GM12892 (cell line): ENCODE results near the gene MAEL. TPM values are rescaled to one million over a fixed set of nuclear protein-coding genes. Genes with fewer than 3 reads are reported as not detected.
A peak's percentile ranks its signal among the peaks of the same experiment; 100 is the strongest.

ENCODE experiments used
- DNase-seq: peaks from one replicate; pipeline ENCODE4 v3.0.0; 2011; ENCODE audit not compliant: insufficient read length
- FAIRE-seq: peaks from 2 replicates; lab custom pipeline; 2011; peaks lifted over from hg19 to GRCh38; lab: Jason Lieb, UNC
- POLR2A ChIP-seq: IDR thresholded peaks from 2 replicates; pipeline ENCODE4 v1.6.1; 2011; ENCODE audit warnings: low read depth, low read length, control low read depth
- POLR2AphosphoS5 ChIP-seq: IDR thresholded peaks from 2 replicates; pipeline ENCODE4 v1.6.1; 2011; ENCODE audit warnings: low read depth, low read length, control low read depth
- TAF1 ChIP-seq: IDR thresholded peaks from 2 replicates; pipeline ENCODE4 v1.6.1; 2011; ENCODE audit warnings: low read depth, mild to moderate bottlenecking, control low read depth, low read length, borderline replicate concordance
- polyA plus RNA-seq: library from polyadenylated mRNA; unstranded; fragments of >200 nt; gene quantifications from one replicate; pipeline ENCODE4 v1.2.1, GENCODE V29; 2012; ENCODE audit warnings: missing spikeins, inconsistent platforms; ENCODE audit not compliant: missing spikeins

MAEL gene
- polyA plus RNA-seq = not detected

DNA sequence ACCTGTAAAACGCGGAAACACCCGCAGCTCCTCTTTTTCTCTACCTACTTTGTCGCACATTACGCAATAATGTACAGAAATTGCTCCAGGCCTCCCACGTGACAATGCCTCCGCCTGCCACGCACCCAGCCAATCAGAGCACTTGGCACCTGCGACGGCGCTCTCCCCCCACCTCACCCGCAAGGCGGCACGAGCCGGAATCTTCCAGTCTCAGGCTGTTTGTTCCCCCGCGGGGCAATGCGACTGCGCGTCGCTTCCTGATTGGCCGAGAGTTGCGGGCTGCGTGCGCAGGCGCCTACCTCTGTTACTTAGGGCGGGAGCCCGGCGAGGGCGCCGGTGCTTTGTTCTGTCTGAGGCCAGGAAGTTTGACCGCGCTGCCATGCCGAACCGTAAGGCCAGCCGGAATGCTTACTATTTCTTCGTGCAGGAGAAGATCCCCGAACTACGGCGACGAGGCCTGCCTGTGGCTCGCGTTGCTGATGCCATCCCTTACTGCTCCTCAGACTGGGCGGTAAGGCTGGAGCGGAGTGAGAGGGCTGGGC, at the start of gene MAEL:
TSS of gene MAEL (plus strand) at position 307 of the 542 bp plus-strand sequence. CDS start at position 380, 73 bp downstream.
- no peak for FAIRE-seq
- DNase-seq = no peak
- TF ChIP-seq POLR2AphosphoS5 = no peak
- TF ChIP-seq TAF1 = no peak
- no peak for TF ChIP-seq POLR2A

DNA sequence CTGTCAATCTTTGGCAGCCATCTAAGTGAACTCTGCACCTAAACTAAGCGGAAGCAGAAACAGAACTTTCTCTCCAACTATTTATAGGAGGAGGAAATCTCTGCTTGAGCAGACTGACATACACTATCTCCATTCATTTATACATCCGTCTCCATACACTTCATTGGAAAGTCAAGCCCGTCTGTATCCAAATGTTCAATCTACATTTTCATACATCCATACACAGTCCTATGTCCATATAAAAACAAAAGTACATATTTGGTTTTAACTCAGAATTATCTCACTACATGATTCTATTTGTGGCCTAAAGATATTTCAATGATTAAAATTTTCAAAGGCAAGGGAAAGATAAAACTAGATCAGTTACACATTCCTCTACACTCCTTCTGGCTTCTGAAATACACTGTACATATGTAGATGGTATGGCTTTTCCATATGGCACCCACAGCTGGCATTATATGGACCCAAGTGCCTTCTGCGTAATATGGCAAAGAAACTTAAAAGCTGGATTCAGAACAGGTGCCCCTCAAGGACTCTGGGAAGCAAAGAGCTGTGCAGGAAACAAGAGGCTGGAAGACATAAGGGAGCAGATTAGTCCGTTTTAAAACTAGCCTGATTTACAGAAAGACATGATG, 49.2 kb upstream of the MAEL start:
- DNase-seq (no peak), FAIRE-seq (no peak)
- TF ChIP-seq POLR2AphosphoS5 (no peak), POLR2A (no peak), TAF1 (no peak)

DNA sequence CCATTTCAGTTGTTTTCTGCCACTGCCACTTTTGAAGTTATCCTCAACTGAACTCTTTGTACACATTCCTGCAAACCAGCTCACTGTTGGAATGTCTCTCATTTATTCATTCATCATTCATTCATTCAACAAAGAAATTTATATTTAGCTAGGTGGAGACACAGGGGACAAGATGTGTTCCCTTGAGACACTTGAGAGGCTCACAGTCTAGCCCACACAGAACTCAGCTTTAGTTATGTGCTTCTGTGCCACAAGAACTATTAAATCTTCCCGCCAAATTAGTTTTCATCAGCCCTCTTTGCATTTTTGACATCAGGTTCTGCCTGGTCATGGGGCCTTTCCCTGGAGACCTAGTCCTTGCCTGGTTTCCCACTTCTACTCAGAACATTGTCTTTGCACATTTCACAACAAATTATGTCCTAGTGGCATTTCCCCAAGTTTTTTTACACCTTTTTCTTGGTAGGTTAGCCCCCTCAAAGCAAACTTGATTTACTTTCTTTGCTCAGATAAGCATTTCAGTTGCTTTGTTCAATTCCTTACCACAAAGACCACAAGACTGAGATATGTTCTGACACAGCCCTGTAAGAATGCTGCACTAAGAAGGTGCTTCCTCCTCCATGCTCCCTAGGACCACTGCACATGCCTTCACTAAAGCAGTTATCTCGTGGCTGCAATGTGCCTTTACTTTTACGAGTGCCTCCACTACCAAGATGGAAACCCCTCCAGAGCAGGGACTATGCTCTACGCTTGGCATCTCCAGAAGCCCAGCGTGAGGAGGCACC, 44.7 kb upstream of the MAEL start:
- TF ChIP-seq POLR2AphosphoS5 (no peak), TAF1 (no peak), POLR2A (no peak)
- DNase-seq (no peak), FAIRE-seq (peak; percentile 66)

DNA sequence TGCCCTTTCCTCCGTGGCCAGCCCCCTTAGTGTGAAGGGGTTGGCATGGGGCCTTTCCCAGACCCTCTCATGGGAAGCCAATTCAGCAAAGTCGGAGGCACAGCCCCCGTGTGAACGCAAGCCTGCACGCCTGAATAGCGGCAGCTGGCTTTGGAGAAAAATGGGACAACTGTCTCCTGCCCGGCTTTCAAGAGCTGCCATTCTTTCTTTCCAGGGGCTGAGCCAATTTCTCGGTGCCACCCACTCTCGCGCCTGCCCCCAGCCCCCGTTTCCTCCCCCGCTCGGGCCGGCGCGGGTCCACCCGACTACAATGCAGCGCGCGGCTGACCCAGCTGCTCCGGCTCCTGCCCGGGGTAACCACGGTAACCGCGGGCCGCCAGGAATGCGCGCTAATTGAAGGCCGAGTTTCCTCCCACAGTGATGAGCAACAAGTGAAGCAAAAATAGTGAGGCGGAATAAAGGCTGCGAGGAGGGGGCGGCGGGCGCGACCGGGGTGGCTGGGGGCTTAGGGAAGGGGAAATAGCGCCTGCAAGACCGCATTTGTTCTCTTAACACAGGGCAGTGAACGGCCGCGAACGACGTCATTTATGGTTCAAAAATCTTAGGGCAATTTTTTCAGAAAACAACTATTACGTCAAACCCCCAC, 41.6 kb upstream of the MAEL start:
- FAIRE-seq = no peak
- no peak for TF ChIP-seq POLR2AphosphoS5

DNA sequence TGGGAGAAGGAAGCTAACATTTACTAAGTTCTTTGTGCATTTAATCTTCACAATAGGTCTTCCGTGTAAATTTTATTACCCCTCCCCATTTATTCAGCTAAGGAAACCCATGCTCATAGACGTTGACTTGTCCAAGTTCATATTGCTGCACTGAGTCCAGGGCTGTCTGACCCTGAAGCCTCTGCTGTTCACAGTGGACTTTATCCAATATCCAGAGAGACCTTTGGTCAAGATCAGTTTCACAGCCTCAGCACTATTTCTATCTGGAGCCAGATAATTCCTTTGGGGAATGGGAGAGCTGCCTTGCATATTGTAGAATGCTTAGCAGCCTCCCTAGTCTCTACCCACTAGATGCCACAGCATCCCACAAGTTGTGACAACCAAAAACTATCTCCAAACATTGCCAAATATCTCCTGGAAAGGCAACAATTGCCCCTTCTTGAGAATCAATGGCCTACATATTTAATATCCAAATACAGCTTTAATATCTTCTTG, 40.2 kb upstream of the MAEL start:
- TF ChIP-seq TAF1 (no peak), POLR2A (no peak), POLR2AphosphoS5 (no peak)
- no peak for FAIRE-seq
- no peak for DNase-seq

More for the DNA sequence above, 41.6 kb upstream of the MAEL start:
- DNase-seq = peak; percentile 29

DNA sequence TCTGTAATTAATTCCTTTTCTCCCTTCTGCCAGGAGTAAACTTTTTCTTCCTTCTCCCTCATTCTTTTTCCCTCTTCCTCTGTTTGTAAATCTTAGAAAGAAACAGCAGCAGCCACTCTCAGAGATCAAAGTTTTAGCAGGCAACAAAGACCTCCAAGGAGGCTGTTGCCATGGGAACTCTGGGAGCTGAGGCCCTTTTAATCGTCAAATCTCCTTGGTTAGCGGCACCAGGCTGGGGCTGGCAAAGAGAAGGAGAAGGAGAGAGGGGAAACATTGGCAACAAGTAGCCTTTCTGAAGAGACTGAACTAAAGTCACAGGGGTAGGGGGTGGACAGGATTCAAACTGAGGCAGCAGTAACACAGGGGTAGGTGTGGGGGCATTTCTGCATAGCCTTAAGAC, 38.9 kb upstream of the MAEL start:
- DNase-seq = no peak
- FAIRE-seq = no peak
- TF ChIP-seq TAF1 (no peak), POLR2AphosphoS5 (no peak), POLR2A (no peak)

DNA sequence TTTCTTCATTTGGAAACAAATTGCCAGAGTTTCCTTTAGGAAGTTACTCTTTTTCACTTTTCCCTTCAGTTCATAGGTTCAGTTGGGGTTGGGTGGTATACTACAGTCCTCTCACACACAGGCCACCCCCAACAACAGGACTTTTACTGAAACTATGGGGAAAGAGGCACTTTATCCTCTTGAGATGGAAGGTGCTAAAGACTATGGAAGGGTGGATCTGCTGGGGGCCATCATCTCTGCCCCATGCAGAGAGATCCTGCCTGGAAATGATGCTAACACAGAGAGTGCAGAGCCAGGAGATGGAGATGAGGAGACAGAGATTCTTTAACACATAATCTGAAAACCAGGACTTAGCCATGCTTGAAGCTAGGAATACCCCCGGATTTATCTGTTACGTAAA, 38.0 kb upstream of the MAEL start:
- DNase-seq (no peak), FAIRE-seq (no peak)
- TF ChIP-seq POLR2A (no peak), POLR2AphosphoS5 (no peak), TAF1 (no peak)

DNA sequence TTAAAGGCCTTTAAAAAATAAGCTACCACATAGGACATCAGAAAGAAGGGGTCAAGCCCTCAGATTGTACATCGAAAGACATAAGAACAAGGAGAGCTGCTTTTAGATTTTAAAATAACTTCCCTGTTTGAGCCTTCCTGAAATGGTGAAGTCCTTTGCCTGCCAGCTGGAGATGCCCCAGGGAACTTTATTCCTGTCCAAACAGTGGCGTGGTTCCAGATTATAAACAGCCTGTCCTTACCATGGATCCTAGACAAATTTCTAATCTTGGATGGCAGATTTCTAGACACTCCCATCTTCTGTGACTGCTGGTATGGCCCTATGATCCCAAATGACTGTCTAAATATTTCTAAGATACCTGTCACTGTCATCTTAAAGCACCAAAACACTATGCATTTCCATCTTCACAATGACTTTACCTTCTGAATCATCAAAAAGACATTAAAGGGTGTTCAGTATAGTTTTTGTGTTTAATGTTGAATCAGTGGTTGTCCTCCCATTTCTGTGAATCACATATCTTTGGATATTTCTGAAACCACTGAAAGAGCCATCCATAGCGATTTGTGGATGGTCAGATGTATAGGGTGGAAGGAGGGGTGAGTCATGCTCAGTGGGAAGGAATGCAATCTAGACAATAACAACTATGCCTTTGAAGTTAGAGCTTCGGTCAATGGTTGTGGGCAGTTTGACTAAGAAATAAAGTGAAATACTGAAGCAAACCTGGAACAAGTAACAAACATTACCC, 36.9 kb upstream of the MAEL start:
- FAIRE-seq (no peak), DNase-seq (no peak)
- TF ChIP-seq POLR2A (no peak), TAF1 (no peak), POLR2AphosphoS5 (no peak)

DNA sequence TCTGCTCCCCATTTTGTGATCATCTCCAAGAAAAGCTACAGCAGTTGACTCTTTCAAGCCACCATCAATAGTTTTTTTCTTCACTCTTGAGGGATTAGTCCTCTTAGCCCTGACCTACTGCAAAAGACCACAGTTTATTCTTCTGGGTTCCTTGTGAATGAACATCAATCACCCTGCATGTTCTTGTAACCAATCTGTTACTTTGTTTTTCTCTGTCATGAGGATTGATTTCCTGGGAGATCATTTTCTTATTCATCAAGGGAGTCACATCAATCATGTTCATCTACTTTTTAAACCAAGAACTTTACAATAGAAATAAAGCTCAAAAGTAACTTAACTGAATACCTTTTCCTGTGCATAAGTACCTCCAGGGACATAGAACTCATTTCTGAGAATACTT, 35.6 kb upstream of the MAEL start:
- FAIRE-seq = no peak
- no peak for TF ChIP-seq POLR2AphosphoS5
- TF ChIP-seq POLR2A = no peak
- no peak for TF ChIP-seq TAF1
- DNase-seq = no peak

DNA sequence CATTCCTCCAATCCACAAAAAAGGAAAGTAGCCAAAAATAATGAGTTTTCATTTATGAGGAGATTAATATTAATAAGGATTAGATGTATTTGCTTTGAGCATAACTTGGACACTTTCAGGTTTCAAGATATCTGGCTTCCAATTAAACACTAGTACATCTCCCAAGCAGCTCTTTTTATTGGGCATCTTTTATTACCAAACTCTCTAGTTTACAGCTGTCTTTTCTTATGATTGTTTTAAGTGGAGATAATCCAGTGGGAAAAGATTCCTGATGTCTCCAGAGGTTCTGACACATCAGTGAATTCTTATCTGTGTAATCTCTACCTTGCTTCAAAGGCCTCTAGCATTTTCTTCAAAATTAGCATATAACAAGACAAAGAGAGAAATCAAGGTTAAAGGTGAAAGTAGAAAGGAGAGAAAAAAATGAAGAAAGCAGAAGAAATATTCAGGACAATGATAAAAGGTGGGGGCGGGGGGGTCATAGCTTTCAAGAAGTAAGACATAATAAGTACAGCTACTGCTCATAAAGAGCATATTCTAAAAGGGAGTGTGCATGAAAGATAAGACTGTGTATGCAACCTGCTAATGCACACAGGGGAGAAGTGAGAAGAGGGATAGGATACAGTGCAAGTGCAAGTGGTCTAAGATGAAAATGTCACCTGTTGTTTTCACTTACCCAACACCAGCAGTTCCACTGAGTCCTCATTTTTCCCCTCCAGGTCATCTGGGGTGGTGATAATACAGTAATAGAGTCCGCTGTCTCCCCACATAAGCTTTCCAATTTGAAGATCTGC, 32.8 kb upstream of the MAEL start:
- DNase-seq (no peak), FAIRE-seq (no peak)
- no peak for TF ChIP-seq POLR2A
- no peak for TF ChIP-seq POLR2AphosphoS5
- TF ChIP-seq TAF1 = no peak
